NCI-H748 (cell line): Measurements from ENCODE around the gene GRM3.

ENCODE experiments used
- DNase-seq: peaks from one replicate; lab custom pipeline; 2025; ENCODE audit not compliant: unreplicated experiment; lab: John Stamatoyannopoulos, UW

Gene GRM3

DNA sequence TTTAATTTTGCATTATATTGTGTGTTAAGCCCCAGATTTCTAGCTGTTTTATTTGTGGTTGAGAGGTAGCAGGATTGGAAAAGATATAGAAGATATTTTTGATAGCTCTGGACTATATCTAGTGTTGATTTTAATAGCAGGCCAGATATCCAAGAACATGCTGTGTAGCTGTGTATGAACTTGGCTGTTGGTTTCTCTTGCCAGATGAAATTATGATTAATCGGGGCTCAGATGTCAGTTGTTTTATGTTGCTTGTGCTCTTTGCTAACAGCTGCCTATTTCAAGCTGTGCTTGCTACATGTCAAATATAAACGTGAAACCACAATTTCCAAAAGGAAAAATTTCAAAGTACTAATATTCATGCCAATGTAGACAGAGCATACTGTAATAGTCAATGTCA, 141.1 kb downstream of the GRM3 start:
- DNase-seq, result no peak

DNA sequence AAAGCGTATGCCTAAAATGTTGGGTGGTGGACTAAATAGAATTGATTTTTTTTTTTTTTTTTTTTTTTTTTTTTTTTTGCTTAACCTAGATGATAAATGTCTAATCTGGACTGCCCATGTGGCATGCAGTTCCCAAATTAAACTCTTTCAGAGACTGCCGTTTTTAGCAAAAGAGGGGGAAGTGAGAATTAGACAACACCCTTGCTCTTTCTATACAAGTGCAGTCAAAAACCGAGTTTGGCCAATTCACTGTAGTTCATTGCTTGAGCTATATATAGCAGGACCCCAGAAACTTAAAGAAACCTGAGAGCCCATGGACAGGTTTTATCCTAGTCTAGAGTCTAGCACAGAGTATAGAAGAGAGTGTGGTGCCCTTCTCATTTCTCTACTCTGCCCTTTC, 141.9 kb downstream of the GRM3 start:
- DNase-seq, result no peak

DNA sequence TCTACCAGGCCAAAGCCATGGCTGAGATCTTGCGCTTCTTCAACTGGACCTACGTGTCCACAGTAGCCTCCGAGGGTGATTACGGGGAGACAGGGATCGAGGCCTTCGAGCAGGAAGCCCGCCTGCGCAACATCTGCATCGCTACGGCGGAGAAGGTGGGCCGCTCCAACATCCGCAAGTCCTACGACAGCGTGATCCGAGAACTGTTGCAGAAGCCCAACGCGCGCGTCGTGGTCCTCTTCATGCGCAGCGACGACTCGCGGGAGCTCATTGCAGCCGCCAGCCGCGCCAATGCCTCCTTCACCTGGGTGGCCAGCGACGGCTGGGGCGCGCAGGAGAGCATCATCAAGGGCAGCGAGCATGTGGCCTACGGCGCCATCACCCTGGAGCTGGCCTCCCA, 142.7 kb downstream of the GRM3 start:
- no peak for DNase-seq

DNA sequence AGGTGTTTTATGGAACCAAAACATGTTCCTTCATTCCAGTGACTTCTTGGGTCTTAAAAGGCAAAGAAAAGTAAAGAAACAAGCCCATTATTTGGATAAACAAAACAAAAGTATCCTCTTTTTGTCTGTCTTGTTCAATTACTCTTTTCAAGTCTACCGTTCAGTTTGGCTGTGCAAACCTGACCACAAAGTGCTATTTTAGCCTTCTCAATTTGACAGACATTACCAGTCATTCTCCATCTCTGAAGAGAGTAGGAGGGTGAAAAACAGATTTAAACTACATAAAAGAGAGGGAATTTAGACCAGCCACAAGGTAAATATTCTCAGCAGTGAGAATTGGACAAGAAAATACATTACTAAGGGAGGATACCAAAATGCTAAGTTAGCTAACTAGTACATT, 145.2 kb downstream of the GRM3 start:
- DNase-seq, result no peak

DNA sequence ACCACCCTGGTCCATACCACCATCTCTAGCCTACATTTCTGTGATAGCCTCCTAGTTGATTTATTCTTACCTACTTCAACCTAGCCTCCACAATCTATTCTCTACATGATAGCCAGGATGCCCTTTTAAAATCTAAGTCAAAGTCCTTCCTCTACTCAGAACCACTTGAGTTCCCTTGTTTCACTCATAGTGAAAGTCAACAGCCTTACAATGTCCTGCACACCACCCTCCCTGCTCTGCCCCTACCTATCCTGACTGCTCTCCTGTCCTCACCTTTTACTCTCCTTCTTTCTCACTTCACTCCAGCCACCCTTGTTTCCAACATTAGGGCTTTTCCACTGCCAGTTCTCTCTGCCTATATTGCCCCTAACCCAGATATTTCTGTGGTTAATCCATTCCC, 146.7 kb downstream of the GRM3 start:
- DNase-seq, result no peak

DNA sequence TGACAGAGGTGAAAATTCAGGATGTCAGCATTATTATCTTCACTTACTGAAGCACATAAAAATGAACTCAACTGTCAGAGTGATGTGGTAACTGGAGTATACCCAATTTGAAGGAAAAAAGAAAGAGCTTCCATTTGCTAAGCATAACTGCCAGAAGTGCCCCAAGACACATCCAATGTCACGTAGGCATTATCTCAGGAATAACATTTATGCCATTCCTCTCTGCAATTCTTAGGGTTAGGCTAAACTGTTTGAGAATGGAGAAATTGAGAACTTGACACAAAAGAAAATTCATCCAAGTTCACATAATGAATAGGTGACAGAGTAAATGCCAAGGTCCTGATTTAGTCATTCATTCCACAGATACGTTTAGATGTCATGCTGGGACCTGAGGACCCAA, 148.6 kb downstream of the GRM3 start:
- DNase-seq, result no peak

DNA sequence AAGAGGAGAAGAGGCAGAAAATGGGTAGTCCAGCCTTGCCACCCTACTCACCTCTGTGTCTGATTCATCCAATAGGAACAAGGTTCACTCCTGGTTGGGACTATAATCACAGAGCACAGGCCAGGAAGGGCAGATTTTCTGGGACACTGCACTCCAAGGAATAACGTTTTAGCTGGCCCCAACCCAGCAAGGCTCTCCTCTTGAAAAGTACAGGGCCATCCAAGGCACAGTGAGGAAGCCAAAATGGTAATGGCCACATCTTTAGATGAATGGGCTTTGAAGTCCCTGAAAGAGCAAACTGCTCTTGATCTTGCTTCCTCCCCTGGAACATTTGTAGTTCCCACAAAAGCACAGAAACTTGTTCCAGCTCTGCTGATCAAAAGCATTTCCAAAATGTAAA, 149.4 kb downstream of the GRM3 start:
- DNase-seq, result no peak

DNA sequence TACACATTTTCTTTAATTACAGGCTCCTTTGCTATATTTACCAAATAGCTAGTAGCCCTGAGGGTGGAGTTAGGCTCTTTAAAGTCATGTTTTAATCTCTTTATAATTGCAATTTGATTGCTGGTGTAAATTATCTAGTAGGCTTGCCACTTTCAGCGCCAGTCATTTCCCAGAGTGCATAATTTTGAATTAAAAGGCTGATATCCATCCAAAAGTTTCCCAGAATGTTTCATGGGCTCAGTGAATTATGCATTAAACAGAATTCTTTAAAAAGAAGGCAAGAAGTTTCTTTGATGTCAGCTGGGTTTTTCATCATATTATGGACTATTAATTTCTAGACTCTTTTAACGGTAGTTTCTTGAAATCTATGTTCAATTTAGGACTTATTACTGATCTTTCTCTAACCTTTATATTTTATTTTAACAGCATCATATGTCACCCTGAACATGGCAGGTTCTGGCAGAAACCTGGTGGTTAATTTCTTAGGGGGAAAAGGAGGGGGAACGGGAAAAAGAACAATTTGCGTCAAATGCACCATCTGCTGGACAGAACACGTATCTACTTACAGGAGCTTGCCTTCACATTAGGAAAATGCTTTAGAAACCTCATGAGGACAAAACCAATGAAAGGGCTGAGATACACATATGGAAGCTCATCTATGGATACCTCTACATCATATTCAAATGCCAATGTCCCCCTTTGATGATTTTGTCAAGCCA, 171.1 kb downstream of the GRM3 start:
- DNase-seq, result peak; percentile 73

DNA sequence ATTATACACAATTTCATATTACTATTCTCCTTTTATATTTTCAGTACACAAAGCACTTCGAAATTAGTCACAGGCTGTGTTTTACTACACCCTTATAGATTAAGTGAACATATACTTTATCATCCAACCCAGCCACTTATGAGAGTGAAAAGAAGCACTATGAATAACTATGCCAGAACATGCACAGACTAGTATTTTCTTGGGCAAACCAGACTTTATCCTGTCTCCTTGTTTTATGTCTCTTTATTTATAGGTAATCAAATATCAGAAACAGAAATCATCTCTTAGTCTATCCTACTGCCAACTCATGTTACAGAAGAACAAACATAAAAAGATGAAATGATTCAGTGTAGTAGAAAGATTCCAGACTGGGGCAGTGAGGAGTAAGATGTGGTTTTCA, 171.8 kb downstream of the GRM3 start:
- no peak for DNase-seq

DNA sequence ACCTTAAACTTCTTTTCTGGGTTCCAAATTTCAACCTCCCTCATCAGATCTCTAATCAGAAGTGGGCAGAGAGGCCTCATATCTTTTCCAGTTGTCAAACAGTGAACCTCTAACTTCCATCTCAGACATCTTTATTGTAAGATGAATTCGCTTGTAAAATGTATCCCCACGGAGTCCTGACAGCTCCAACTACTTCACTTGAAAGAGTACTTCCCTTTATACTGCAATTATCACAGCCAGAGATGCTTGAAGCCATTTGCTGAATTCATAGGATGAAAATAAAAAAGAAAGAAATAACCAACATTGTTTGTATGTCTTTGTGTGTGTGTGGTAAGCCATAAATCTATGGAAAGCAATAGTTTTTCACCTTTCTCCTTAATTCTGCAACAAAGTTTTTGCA, 175.2 kb downstream of the GRM3 start:
- no peak for DNase-seq

DNA sequence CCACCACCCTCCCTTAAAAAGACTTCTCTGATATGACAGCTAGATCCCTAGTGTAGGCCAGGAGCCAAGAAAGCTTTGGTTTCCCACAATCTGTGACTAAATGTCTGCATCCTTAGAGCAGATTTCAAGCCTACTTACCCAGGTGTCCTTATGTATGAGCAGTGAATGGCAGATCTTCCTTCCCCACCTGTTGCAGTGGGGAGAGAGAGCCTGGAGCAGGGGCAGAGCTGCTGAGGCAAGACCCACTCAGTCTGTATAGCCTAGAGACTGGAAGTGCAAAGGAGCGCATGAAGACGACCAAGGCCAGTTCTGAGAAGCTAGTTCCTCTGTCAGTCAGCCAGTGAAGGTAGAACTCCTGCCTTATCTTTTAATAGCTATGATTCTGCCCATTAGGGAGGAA, 180.1 kb downstream of the GRM3 start:
- DNase-seq, result no peak

DNA sequence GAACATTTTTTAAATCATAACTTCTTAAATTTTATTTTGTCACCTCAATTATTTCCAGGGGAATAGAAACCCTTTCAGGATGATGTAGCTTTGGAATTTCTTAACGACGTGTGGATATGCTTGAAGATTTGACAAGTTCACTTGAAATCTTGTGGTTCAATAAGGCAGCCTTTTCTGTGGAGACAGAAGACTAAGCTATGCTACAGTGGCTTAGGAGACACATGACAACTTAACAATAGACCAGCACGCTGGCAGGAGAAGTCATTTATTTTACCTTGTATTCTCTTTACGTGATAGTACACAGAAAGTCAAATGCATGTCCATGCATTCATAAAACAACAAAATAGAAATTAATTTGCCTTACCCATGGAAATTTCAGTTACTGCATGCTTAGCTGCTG, 181.6 kb downstream of the GRM3 start:
- DNase-seq, result no peak

DNA sequence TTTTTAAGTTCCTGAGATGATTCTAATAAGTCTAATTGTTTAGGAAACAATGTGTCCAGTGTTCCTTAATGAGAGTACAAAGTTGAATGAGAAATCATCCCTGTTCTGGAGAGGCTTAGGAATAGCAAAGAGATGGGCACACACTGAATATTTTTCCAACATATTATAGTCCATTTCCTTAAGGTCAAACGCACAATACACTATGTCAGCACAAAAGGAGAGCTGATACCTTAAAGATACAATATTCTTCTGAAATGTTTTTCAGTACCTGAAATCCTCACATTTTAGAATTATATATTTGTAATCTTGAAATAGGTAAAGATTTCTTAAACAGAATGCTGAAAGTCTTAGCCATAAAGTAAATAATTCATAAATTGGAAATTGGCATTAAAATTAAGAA, 183.2 kb downstream of the GRM3 start:
- no peak for DNase-seq

DNA sequence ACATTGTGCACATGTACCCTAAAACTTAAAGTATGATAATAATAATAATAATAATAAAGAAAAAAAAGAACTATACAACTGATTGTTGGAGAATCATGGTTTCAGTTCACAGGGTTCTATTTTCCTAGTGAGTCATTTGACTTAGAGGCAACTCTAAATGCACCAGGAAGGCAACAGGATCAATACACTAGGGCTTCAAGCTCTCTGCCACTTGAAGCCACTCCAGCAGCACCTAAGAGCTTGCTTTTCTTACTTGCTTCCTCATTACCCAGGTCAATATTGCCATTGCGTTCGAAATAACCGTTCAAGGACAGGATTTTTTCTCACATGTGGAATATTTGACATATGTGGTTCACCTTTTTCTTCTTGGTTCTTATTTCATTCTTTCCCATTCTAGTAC, 189.7 kb downstream of the GRM3 start:
- no peak for DNase-seq

DNA sequence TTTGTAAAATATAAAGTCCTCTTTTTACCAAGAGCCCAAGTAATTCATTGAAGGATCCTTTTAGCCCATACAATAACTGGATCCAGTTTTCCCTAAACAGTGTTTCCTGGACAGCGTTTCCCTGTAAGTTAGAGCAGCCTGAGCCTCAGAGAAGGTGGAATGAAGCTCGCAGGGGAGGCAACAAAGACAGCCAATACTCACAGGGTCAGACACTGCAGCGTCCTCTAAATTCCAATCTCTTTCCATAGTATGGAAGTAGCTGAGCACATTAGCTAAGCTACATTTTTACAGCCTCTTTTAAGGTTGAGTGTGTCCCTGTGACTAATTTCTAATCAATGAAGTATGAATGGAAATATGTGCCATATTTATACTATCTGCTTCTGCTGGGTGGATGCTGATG, 193.5 kb downstream of the GRM3 start:
- no peak for DNase-seq

DNA sequence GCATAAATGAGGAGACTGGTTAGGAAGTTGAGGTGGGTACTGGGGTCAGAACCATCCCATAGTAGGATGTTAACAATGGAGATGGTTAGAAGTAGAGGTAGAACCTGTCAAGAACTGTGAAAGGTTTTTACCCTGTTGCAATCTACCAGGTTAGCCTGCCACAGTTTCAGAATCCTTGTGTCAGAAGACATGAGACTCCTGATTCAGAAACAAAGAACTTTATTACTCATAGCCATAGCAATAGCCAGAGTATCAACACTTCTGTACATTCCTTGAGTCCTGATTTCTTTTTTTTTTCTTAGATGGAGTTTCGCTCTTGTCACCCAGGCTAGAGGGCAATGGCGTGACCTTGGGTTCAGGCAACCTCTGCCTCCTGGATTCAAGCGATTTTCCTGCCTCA, 200.9 kb downstream of the GRM3 start:
- DNase-seq, result no peak

DNA sequence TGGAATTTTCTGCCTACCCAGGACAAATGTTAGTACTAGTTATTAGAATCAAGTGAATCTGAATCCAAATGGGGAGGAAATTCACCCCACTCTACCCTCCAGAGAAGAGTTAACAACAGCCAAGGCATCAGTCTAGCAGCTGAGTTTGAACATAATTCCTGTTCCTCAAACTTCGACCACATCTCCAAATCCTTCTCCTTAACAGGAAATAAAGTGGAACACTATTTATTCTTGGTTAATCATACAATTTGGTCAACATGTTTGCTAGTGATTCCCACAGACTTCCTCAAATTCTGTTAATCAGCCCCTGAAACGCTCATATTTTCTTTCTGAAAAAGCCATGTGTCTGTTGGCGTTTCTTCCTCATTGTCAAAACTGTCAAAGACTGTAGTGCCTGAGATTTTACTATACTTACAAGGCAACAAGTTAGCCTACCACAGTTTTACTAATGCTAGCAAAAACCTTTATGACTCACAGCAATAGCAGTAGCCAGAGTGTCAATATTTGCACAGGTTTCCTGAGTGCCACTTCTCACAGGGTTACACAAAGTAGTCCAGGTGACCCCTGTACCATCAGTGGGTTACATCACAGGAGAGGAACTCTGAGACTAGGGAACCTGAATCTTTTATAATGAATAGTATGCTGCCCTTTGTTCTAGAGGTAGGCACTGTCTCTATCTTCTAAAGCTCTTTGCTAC, 202.9 kb downstream of the GRM3 start:
- DNase-seq, result peak; percentile 89

DNA sequence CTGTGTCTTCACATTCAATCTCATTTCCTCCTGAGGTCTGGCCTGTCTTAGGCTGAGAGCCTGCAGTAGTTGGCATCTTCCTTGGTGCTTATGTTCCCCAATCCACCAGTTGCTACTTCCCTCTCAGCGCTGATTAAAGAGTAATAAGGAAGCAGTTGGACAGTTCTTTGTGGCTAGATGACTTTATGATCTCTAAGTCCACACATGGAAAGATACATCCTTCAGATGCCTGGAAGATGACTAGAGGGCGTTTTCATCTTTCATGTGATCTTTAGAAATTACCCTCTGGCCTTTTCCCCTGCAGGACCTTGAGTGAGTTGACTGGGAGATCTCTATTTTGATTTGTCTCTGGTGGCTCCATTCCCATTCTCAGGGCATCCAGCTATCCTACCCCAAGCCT, 204.5 kb downstream of the GRM3 start:
- no peak for DNase-seq

DNA sequence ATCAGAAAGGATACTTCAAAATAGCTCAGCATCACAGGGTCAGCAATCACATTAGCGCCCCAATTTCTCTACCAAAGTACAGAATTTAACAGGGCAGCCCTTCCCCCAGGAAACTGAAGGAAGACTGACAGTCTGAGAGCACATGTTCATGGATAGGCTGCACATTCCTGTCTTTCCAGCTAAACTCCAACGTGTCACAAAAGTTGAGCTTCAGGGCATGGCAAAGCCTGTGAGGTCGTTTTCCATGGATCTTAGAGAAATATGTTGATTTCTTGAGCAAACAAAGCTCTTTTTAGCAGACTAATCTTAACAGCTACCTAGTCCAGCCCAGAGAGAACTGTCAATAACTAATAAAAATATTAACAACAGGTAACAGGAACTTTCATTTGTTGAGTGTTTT, 207.9 kb downstream of the GRM3 start:
- no peak for DNase-seq

DNA sequence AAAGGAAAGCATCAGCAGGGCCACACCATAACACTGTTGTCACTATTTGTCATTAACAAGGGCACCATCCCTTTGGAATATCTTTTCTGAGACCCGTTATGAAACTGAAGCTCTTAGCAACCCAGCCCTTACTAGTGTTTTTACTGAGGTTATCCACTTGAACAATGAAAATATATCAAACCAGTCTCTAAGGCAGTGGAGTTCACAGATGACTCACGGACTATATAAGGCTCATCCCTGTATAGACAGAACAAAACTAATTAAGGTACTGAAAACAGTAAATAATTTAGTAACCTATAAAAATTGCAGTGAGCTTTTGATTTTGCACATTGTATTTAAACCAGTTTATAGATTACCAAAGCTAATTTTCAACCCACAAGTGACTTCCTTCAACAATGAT, 219.7 kb downstream of the GRM3 start:
- no peak for DNase-seq

DNA sequence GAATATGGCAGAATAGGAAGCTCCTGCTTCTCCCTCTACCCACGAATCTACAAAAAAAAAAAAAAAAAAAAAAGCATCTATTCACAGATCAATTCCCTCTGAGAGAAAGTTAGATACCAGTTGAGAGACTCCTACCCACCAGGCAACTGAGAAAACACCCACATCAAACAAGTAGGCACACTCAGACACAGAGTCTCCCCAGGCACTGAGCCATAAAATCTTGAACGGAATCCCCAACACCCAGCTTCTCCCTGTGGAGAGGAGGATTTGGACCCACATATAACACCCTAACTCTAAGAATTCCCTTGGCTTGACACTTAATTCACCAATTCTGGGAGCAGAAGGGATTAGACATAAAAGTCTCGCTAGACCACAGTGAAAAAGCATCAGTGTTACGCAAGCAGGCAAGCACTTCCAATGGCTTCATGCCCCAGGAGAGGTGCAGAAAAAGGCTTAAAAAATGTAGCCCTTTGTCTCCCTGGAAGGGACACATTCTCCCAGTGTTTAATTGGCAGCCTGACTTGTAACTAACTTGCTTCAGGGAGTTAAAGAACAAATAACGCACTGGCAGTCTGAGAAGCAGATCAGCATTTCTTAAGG, 223.6 kb downstream of the GRM3 start:
- no peak for DNase-seq

DNA sequence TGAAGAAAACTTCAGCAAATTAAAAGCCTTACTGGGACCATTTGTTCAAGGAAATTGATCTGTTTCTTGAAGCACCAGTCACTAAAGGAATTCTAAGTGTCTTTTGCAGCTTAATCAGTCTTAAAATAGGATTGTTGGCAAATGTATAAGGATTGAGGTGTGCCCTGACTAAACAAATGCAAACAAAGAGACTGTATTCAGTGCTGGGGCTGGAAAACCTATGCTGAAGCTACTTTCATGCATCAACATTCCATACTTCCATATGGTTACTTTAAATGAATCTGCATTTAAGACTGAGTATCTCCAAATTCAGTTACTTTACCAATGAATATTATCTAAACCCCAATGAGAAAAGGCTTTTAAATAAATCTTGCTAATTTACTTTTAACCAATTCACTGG, 232.4 kb downstream of the GRM3 start:
- DNase-seq, result no peak

DNA sequence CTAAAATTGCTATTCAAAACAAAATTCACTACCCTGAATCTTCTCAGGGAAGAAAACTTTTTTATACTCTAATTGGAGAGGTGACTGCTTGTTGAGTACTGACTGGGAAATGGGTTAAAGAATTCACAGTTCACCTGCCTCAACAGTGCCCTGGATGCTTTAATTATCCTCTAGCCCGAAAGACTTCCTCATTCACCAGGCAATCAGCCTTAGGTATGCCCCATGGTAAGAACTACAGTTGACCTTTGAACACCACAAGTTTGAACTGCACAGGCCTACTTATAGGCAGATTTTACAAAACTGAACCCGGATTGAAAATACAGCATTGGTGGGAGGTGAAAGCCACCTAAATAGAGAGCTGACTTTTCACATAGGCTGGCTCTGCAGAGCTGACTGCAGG, 240.4 kb downstream of the GRM3 start:
- DNase-seq, result no peak
